T-cell (primary cell): ENCODE data around the gene ZNF521. TPM values are rescaled to one million over a fixed set of nuclear protein-coding genes. Genes with fewer than 3 reads are reported as not detected.

ENCODE experiments used
- ATAC-seq, 4 experiments: fragments of 200-7000 bp in 3 of 4; fragments of 150-1000 bp in 1 of 4; cut with Tn5 transposase; replicated peaks in 1 of 4; 1 replicate in 3 of 4; 2 replicates in 1 of 4; pipeline ENCODE4 v1.10.0; 2021; ENCODE audit warnings: moderate library complexity in 3 of 4, mild to moderate bottlenecking in 2 of 4, moderate number of reproducible peaks in 1 of 4
- CTCF ChIA-PET, 2 donors: fragments of 300-600 bp; sonication (Branson Sonifier 250); formaldehyde crosslinking; loops; one replicate each; lab custom pipeline; 2022; ENCODE audit warnings: antibody characterized with exemption in 2 of 2; lab: Charles Lee
- POLR2A ChIA-PET, 2 donors: fragments of 300-600 bp; sonication (Branson Sonifier 250); formaldehyde crosslinking; loops; one replicate each; lab custom pipeline; 2022; ENCODE audit warnings: antibody characterized with exemption in 2 of 2; lab: Charles Lee
- DNase-seq, 35 experiments: peaks; one replicate each; pipeline versions ENCODE4 v3.0.0 to v3.0.0-alpha.2; 2013 to 2023
- H3K27ac ChIP-seq: one replicate; pipeline ENCODE4 v1.5.1; 2013; ENCODE audit warnings: low read length
- H3K27me3 ChIP-seq, 2 experiments: replicated peaks in 1 of 2; 1 replicate in 1 of 2; 2 replicates in 1 of 2; pipeline versions ENCODE4 v1.6.1 to v1.7.0; 2013; ENCODE audit warnings: low read length in 1 of 2, mixed read lengths in 1 of 2; ENCODE audit not compliant: control insufficient read depth in 2 of 2, insufficient read depth in 2 of 2; ENCODE audit errors: extremely low read depth in 1 of 2
- H3K36me3 ChIP-seq, 2 donors: 1 replicate in 1 of 2; 2 replicates in 1 of 2; pipeline versions ENCODE4 v1.6.1 to v1.7.0; 2013; ENCODE audit warnings: low read length in 1 of 2; ENCODE audit not compliant: control insufficient read depth in 2 of 2, insufficient read depth in 1 of 2; ENCODE audit errors: extremely low read depth in 1 of 2
- H3K4me1 ChIP-seq, 2 experiments: 1 replicate in 1 of 2; 2 replicates in 1 of 2; pipeline versions ENCODE4 v1.6.1 to v1.7.0; 2013; ENCODE audit warnings: low read length in 2 of 2, mixed read lengths in 1 of 2; ENCODE audit not compliant: insufficient read depth in 2 of 2, control insufficient read depth in 1 of 2; ENCODE audit errors: extremely low read depth in 1 of 2
- H3K4me3 ChIP-seq, 2 donors: 1 replicate in 1 of 2; 2 replicates in 1 of 2; pipeline versions ENCODE4 v1.5.1 to v1.7.0; 2013; ENCODE audit warnings: mild to moderate bottlenecking in 2 of 2, low read length in 1 of 2, moderate library complexity in 1 of 2; ENCODE audit not compliant: control insufficient read depth in 1 of 2; ENCODE audit errors: extremely low read depth in 1 of 2
- H3K9me3 ChIP-seq: 2 replicates; pipeline ENCODE4 v1.7.0; 2013
- H3K27ac Mint-ChIP-seq, 2 donors: one replicate each; pipeline ENCODE4 v1.8.0; 2020 to 2021; ENCODE audit warnings: mild to moderate bottlenecking in 2 of 2, mixed read lengths in 2 of 2
- H3K27me3 Mint-ChIP-seq, 2 donors: one replicate each; pipeline ENCODE4 v1.8.0; 2021 to 2022; ENCODE audit warnings: mixed read lengths in 2 of 2
- H3K36me3 Mint-ChIP-seq: one replicate; pipeline ENCODE4 v1.8.0; 2021; ENCODE audit warnings: mixed read lengths
- H3K4me1 Mint-ChIP-seq, 3 donors: one replicate each; pipeline ENCODE4 v1.8.0; 2020 to 2022; ENCODE audit warnings: mixed read lengths in 3 of 3, mild to moderate bottlenecking in 1 of 3
- H3K4me3 Mint-ChIP-seq, 3 donors: one replicate each; pipeline ENCODE4 v1.8.0; 2020 to 2022; ENCODE audit warnings: mild to moderate bottlenecking in 3 of 3, mixed read lengths in 3 of 3, moderate library complexity in 3 of 3
- H3K9me3 Mint-ChIP-seq, 3 donors: one replicate each; pipeline ENCODE4 v1.8.0; 2020 to 2022; ENCODE audit warnings: mixed read lengths in 3 of 3
- WGBS: methylation state at CpG from one replicate; pipeline ENCODE4 v1.1.5; 2013; ENCODE audit warnings: missing lambda C conversion rate; ENCODE audit not compliant: insufficient coverage; 5-methylcytosine and 5-hydroxymethylcytosine counted together
- total RNA-seq, 35 experiments: library from RNA in 6 of 35; stranded (reverse) in 6 of 35; fragments of 120-200 nt in 1 of 35; gene quantifications; one replicate each; pipeline versions ENCODE4 v1.2.1 to v1.2.4 and lab custom pipeline; 2013 to 2026

Gene ZNF521
- total RNA-seq, 5 donors from 2014 or later (not counting 1 experiment from before 2014, with no cell fraction given): 0.30 to 2.3 (median 1.4) TPM

DNA sequence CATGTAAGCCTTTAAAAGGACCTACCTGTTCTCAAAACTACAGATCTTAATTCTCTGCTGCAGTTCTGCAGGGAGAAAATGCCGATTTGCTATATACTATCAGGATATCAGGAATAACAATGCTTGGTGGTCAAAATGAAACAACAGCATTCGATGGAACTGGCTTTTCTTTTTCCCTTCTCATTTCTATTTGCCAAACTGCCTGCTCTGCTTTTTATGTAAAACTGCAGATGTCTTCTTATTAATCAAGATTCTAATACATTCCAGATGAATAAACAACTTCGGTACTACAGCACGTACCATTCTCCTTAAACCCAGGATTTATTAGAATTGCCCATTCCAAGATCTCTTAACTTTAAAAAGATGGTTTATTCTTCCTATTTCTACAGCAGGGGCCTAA lies 100.9 kb downstream of the ZNF521 start:
- H3K27me3 ChIP-seq: no peaks in the 10 kb centered on the region
- Mint-ChIP-seq H3K27me3 (peaks cover 0 to 4% of the 10 kb centered on the region in 2 donors), H3K9me3 (no peaks in the 10 kb centered on the region), H3K27ac (no peak overlapping the region), H3K4me3 (no peak overlapping the region), H3K36me3 (no peaks in the 10 kb centered on the region), H3K4me1 (no peaks in the 10 kb centered on the region)
- no peak for ATAC-seq
- CTCF ChIA-PET: no interaction called here
- H3K27ac ChIP-seq: no peak overlapping the region
- no peaks in the 10 kb centered on the region for H3K36me3 ChIP-seq
- 90% methylated on average over 2 of the region's 4 CpGs for WGBS
- no peaks in the 10 kb centered on the region for H3K9me3 ChIP-seq
- no peaks in the 10 kb centered on the region for H3K4me1 ChIP-seq
- POLR2A ChIA-PET: no interaction called here
- no peak for DNase-seq
- no peak overlapping the region for H3K4me3 ChIP-seq

- no peak overlapping the region for H3K4me3 Mint-ChIP-seq
- H3K36me3 Mint-ChIP-seq: no peaks in the 10 kb centered on the region
- Histone ChIP-seq H3K4me1 (no peaks in the 10 kb centered on the region), H3K4me3 (no peak overlapping the region), H3K27ac (no peak overlapping the region), H3K9me3 (no peaks in the 10 kb centered on the region), H3K27me3 (no peaks in the 10 kb centered on the region), H3K36me3 (no peaks in the 10 kb centered on the region)
- no peak for ATAC-seq
- ChIA-PET CTCF (no interaction called here), POLR2A (no interaction called here)
- no peaks in the 10 kb centered on the region for H3K4me1 Mint-ChIP-seq
- DNase-seq: no peak
- no peaks in the 10 kb centered on the region for H3K9me3 Mint-ChIP-seq
- H3K27me3 Mint-ChIP-seq: peaks cover 0 to 4% of the 10 kb centered on the region in 2 donors
- no CpG with 5 or more reads among the region's 3 CpGs for WGBS
- no peak overlapping the region for H3K27ac Mint-ChIP-seq
Measured at GRCh38 chr18:25250474-25250851, 101.5 kb downstream of the ZNF521 start.

- ChIA-PET POLR2A (no interaction called here), CTCF (no interaction called here)
- Histone ChIP-seq H3K4me3 (no peak overlapping the region), H3K36me3 (no peaks in the 10 kb centered on the region), H3K9me3 (no peaks in the 10 kb centered on the region), H3K27ac (no peak overlapping the region), H3K27me3 (no peaks in the 10 kb centered on the region), H3K4me1 (no peaks in the 10 kb centered on the region)
- peaks cover 0 to 4% of the 10 kb centered on the region in 2 donors for H3K27me3 Mint-ChIP-seq
- DNase-seq: no peak
- ATAC-seq: no peak
- H3K4me3 Mint-ChIP-seq: no peak overlapping the region
- no peak overlapping the region for H3K27ac Mint-ChIP-seq
- H3K9me3 Mint-ChIP-seq: no peaks in the 10 kb centered on the region
- no peaks in the 10 kb centered on the region for H3K4me1 Mint-ChIP-seq
- H3K36me3 Mint-ChIP-seq: no peaks in the 10 kb centered on the region
- WGBS: no CpG with 5 or more reads among the region's 2 CpGs
Measured at GRCh38 chr18:25248755-25249154, 103.2 kb downstream of the ZNF521 start.

DNA sequence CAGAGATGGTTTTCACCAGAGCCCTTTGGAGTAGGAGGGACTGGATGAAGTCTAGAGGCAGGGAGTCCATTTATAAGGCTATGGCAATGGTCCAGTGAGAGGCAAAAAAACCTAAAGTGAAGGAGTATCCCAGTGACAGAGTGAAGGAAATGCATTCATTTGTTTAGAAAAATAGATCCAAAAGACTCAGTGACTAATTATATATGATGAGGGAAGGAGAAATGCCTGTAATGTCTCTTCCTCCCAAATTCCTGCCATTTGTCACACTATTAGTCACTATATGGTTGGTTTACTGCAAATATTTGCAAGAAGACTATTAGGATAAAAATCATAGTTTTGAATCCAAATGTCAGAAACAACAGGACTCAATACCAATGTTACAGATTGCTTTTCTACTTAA lies 104.2 kb downstream of the ZNF521 start:
- H3K9me3 Mint-ChIP-seq: no peaks in the 10 kb centered on the region
- DNase-seq (no peak), ATAC-seq (no peak)
- ChIA-PET CTCF (no interaction called here), POLR2A (no interaction called here)
- H3K4me3 Mint-ChIP-seq: no peak overlapping the region
- H3K36me3 ChIP-seq: no peaks in the 10 kb centered on the region
- no peaks in the 10 kb centered on the region for H3K4me1 ChIP-seq
- no peaks in the 10 kb centered on the region for H3K9me3 ChIP-seq
- peaks cover 0 to 4% of the 10 kb centered on the region in 2 donors for H3K27me3 Mint-ChIP-seq
- H3K27ac Mint-ChIP-seq: no peak overlapping the region
- no peaks in the 10 kb centered on the region for H3K36me3 Mint-ChIP-seq
- no peak overlapping the region for H3K4me3 ChIP-seq
- no peaks in the 10 kb centered on the region for H3K4me1 Mint-ChIP-seq
- H3K27ac ChIP-seq: no peak overlapping the region
- no peaks in the 10 kb centered on the region for H3K27me3 ChIP-seq

GRCh38 chr18:25244924-25245698 lies 106.9 kb downstream of the ZNF521 start:
- Mint-ChIP-seq H3K27ac (no peak overlapping the region), H3K4me1 (no peaks in the 10 kb centered on the region), H3K36me3 (no peaks in the 10 kb centered on the region), H3K27me3 (no peaks in the 10 kb centered on the region), H3K9me3 (no peaks in the 10 kb centered on the region), H3K4me3 (no peak overlapping the region)
- Histone ChIP-seq H3K9me3 (no peaks in the 10 kb centered on the region), H3K27ac (no peak overlapping the region), H3K4me1 (peaks cover 0 to 2% of the 10 kb centered on the region in 2 experiments), H3K27me3 (no peaks in the 10 kb centered on the region), H3K36me3 (no peaks in the 10 kb centered on the region), H3K4me3 (no peak overlapping the region)
- no peak for ATAC-seq
- DNase-seq: no peak
- CTCF ChIA-PET: no interaction called here
- WGBS: no CpG with 5 or more reads among the region's 4 CpGs
- POLR2A ChIA-PET: no interaction called here

- Mint-ChIP-seq H3K4me1 (no peaks in the 10 kb centered on the region), H3K9me3 (no peaks in the 10 kb centered on the region), H3K4me3 (no peak overlapping the region), H3K36me3 (no peaks in the 10 kb centered on the region), H3K27me3 (no peaks in the 10 kb centered on the region), H3K27ac (no peak overlapping the region)
- Histone ChIP-seq H3K4me3 (no peak overlapping the region), H3K27ac (no peak overlapping the region), H3K36me3 (no peaks in the 10 kb centered on the region), H3K4me1 (peaks cover 0 to 6% of the 10 kb centered on the region in 2 experiments), H3K9me3 (no peaks in the 10 kb centered on the region), H3K27me3 (no peaks in the 10 kb centered on the region)
- ChIA-PET POLR2A (no interaction called here), CTCF (no interaction called here)
- DNase-seq (no peak), ATAC-seq (no peak)
Measured at GRCh38 chr18:25244170-25244569, 107.8 kb downstream of the ZNF521 start.

- POLR2A ChIA-PET: no interaction called here
- DNase-seq (no peak), ATAC-seq (no peak)
- H3K36me3 Mint-ChIP-seq: no peaks in the 10 kb centered on the region
- no peaks in the 10 kb centered on the region for H3K27me3 ChIP-seq
- H3K27me3 Mint-ChIP-seq: no peaks in the 10 kb centered on the region
- H3K27ac ChIP-seq: no peak overlapping the region
- H3K36me3 ChIP-seq: no peaks in the 10 kb centered on the region
- CTCF ChIA-PET: no interaction called here
- H3K27ac Mint-ChIP-seq: no peak overlapping the region
- no peak overlapping the region for H3K4me3 ChIP-seq
- no peaks in the 10 kb centered on the region for H3K9me3 ChIP-seq
- H3K4me1 Mint-ChIP-seq: no peaks in the 10 kb centered on the region
- H3K4me1 ChIP-seq: peaks cover 0 to 6% of the 10 kb centered on the region in 2 experiments
- no peak overlapping the region for H3K4me3 Mint-ChIP-seq
- H3K9me3 Mint-ChIP-seq: no peaks in the 10 kb centered on the region
- WGBS: no CpG with 5 or more reads among the region's 1 CpG
Measured at GRCh38 chr18:25243754-25244153, 108.2 kb downstream of the ZNF521 start.
